IMR-90 (cell line): Measurements from ENCODE around the gene FARSB. TPM values are rescaled to one million over a fixed set of nuclear protein-coding genes. Genes with fewer than 3 reads are reported as not detected.
A peak's percentile ranks its signal among the peaks of the same experiment; 100 is the strongest.

Experiments
- ATAC-seq: fragments of 200-7000 bp; cut with Tn5 transposase; 2 replicates; pipeline ENCODE4 v1.9.1; 2020; ENCODE audit warnings: low read depth, mild to moderate bottlenecking, moderate library complexity
- BruUV-seq: library from RNA; stranded (reverse); fragments of 400-500 nt; replicated peaks from 2 replicates; lab custom pipeline; 2021; lab: Mats Ljungman, UMichigan
- CTCF ChIA-PET: fragments of 300-600 bp; formaldehyde crosslinking; extraction: SDS; loops from one replicate; lab custom pipeline; 2021; ENCODE audit warnings: antibody characterized with exemption; lab: Yijun Ruan, JAX
- POLR2A ChIA-PET: fragments of 300-600 bp; sonication (Branson Sonifier 250); formaldehyde crosslinking; loops from one replicate; lab custom pipeline; 2022; ENCODE audit warnings: antibody characterized with exemption; ENCODE audit not compliant: unreplicated experiment; lab: Charles Lee
- DNase-seq: peaks from one replicate; pipeline ENCODE4 v3.0.0; 2013
- H2AFZ ChIP-seq: replicated peaks from 2 replicates; pipeline ENCODE3; 2013; ENCODE audit warnings: low read length, mild to moderate bottlenecking; ENCODE audit not compliant: poor library complexity
- H2AK5ac ChIP-seq: 2 replicates; pipeline ENCODE4 v1.6.1; 2013; ENCODE audit warnings: low read depth, low read length, inconsistent platforms
- H2AK9ac ChIP-seq: replicated peaks from 2 replicates; pipeline ENCODE3; 2013; ENCODE audit warnings: mild to moderate bottlenecking, low read depth, low read length, moderate library complexity; ENCODE audit not compliant: poor library complexity
- H2BK120ac ChIP-seq: 2 replicates; pipeline ENCODE4 v1.6.1; 2013; ENCODE audit warnings: low read depth, low read length, inconsistent platforms
- H2BK15ac ChIP-seq: 3 replicates; pipeline ENCODE4 v1.6.1; 2013; ENCODE audit warnings: low read depth, low read length, inconsistent platforms
- H2BK20ac ChIP-seq: 2 replicates; pipeline ENCODE4 v1.6.1; 2013; ENCODE audit warnings: low read depth, mild to moderate bottlenecking, inconsistent platforms, low read length, moderate library complexity
- H2BK5ac ChIP-seq: 2 replicates; pipeline ENCODE4 v1.6.1; 2013; ENCODE audit warnings: mild to moderate bottlenecking, low read depth, low read length, inconsistent platforms; ENCODE audit not compliant: poor library complexity, severe bottlenecking
- H3K14ac ChIP-seq: replicated peaks from 2 replicates; pipeline ENCODE4 v1.6.1; 2013; ENCODE audit warnings: low read depth, low read length, inconsistent platforms
- H3K18ac ChIP-seq: 2 replicates; pipeline ENCODE4 v1.6.1; 2013; ENCODE audit warnings: low read depth, low read length, control low read depth
- H3K23ac ChIP-seq: 2 replicates; pipeline ENCODE4 v1.6.1; 2013; ENCODE audit warnings: low read depth, low read length, inconsistent platforms
- H3K27ac ChIP-seq: 2 replicates; pipeline ENCODE4 v1.5.1; 2013; ENCODE audit warnings: mild to moderate bottlenecking, control low read depth, low read length; ENCODE audit not compliant: insufficient read depth
- H3K27me3 ChIP-seq: 2 replicates; pipeline ENCODE4 v1.6.1; 2013; ENCODE audit warnings: low read length; ENCODE audit not compliant: control insufficient read depth, insufficient read depth
- H3K36me3 ChIP-seq: 2 replicates; pipeline ENCODE4 v1.6.1; 2013; ENCODE audit warnings: low read length, mixed read lengths; ENCODE audit not compliant: control insufficient read depth, insufficient read depth
- H3K4ac ChIP-seq: 2 replicates; pipeline ENCODE4 v1.6.1; 2013; ENCODE audit warnings: low read depth, low read length, inconsistent platforms
- H3K4me1 ChIP-seq: 2 replicates; pipeline ENCODE4 v1.6.1; 2013; ENCODE audit warnings: low read length, mixed read lengths; ENCODE audit not compliant: control insufficient read depth, insufficient read depth
- H3K4me2 ChIP-seq: 2 replicates; pipeline ENCODE4 v1.6.1; 2013; ENCODE audit warnings: low read depth, mild to moderate bottlenecking, control low read depth, low read length, moderate library complexity
- H3K4me3 ChIP-seq: 2 replicates; pipeline ENCODE4 v1.5.1; 2013; ENCODE audit warnings: low read depth, mild to moderate bottlenecking, control low read depth, low read length, moderate library complexity; ENCODE audit not compliant: insufficient read depth
- H3K56ac ChIP-seq: 2 replicates; pipeline ENCODE4 v1.6.1; 2013; ENCODE audit warnings: low read length, inconsistent platforms; ENCODE audit not compliant: insufficient read depth; ENCODE audit errors: extremely low read depth
- H3K79me1 ChIP-seq, 2 experiments: 2 replicates each; pipeline ENCODE4 v1.6.1; 2013; ENCODE audit warnings: low read length in 2 of 2, inconsistent platforms in 1 of 2, low read depth in 1 of 2
- H3K9ac ChIP-seq: 2 replicates; pipeline ENCODE4 v1.6.1; 2013; ENCODE audit warnings: low read depth, low read length, control low read depth
- H3K9me1 ChIP-seq: 2 replicates; pipeline ENCODE4 v1.6.1; 2013; ENCODE audit warnings: low read length, inconsistent platforms; ENCODE audit not compliant: insufficient read depth
- H3K9me3 ChIP-seq: 2 replicates; pipeline ENCODE4 v1.6.1; 2013; ENCODE audit warnings: low read length; ENCODE audit not compliant: control insufficient read depth, insufficient read depth
- H4K20me1 ChIP-seq: 2 replicates; pipeline ENCODE4 v1.6.1; 2013; ENCODE audit warnings: low read length, inconsistent platforms; ENCODE audit not compliant: insufficient read depth
- H4K5ac ChIP-seq: 2 replicates; pipeline ENCODE4 v1.6.1; 2013; ENCODE audit warnings: mild to moderate bottlenecking, low read depth, low read length, control low read depth
- H4K8ac ChIP-seq, 2 experiments: 2 replicates each; pipeline ENCODE4 v1.6.1; 2013; ENCODE audit warnings: low read depth in 2 of 2, low read length in 2 of 2, control low read depth in 1 of 2, inconsistent platforms in 1 of 2
- H4K91ac ChIP-seq: 2 replicates; pipeline ENCODE4 v1.6.1; 2013; ENCODE audit warnings: low read depth, low read length, inconsistent platforms; ENCODE audit not compliant: insufficient read depth
- CHD1 ChIP-seq: IDR thresholded peaks from 2 replicates; pipeline ENCODE4 v1.6.1; 2012; ENCODE audit warnings: low read depth, low read length, improper control_type of control experiment
- ELK1 ChIP-seq: fragments of 150-350 bp; IDR thresholded peaks from 2 replicates; pipeline ENCODE4 v1.6.1; 2016; ENCODE audit warnings: low read depth, mild to moderate bottlenecking, low read length, moderate library complexity, borderline replicate concordance
- MAZ ChIP-seq: IDR thresholded peaks from 2 replicates; pipeline ENCODE4 v1.6.1; 2012; ENCODE audit warnings: low read depth, mild to moderate bottlenecking, low read length, improper control_type of control experiment, moderate library complexity, borderline replicate concordance
- NFE2L2 ChIP-seq: fragments of 150-350 bp; IDR thresholded peaks from 2 replicates; pipeline ENCODE4 v1.6.1; 2016; ENCODE audit warnings: low read depth, mild to moderate bottlenecking, low read length
- POLR2A ChIP-seq: IDR thresholded peaks from 2 replicates; pipeline ENCODE4 v1.6.1; 2012; ENCODE audit warnings: mild to moderate bottlenecking, low read depth, low read length
- RAD21 ChIP-seq: IDR thresholded peaks from 2 replicates; pipeline ENCODE4 v1.6.1; 2012; ENCODE audit warnings: low read length, improper control_type of control experiment
- RCOR1 ChIP-seq: IDR thresholded peaks from 2 replicates; pipeline ENCODE4 v1.6.1; 2012; ENCODE audit warnings: mild to moderate bottlenecking, low read length, improper control_type of control experiment; ENCODE audit not compliant: insufficient replicate concordance
- RFX5 ChIP-seq: IDR thresholded peaks from 2 replicates; pipeline ENCODE4 v1.8.0; 2012; ENCODE audit warnings: low read depth, mild to moderate bottlenecking, low read length, moderate library complexity
- SMC3 ChIP-seq: fragments of 150-350 bp; IDR thresholded peaks from 2 replicates; pipeline ENCODE4 v1.6.1; 2016; ENCODE audit warnings: low read depth, mild to moderate bottlenecking, antibody characterized with exemption, low read length, moderate library complexity
- WGBS, 2 experiments: methylation state at CpG; one replicate each; pipeline versions ENCODE4 v1.1.5 to v1.1.7; 2013; ENCODE audit warnings: missing lambda C conversion rate in 2 of 2; ENCODE audit not compliant: insufficient read length in 1 of 2; ENCODE audit errors: extremely low coverage in 2 of 2; 5-methylcytosine and 5-hydroxymethylcytosine counted together
- dilution Hi-C: fragments of 300-500 bp; cut with HindIII; formaldehyde crosslinking; loops from one replicate; pipeline ENCODE4 v1.14.3; 2018; ENCODE audit warnings: low sequenced_read_pairs; ENCODE audit not compliant: unreplicated experiment
- in situ Hi-C: fragments of 300-500 bp; cut with MboI; formaldehyde crosslinking; loops from 3 replicates; pipeline ENCODE4 v1.14.3; 2019; ENCODE audit warnings: low sequenced_read_pairs, inconsistent platforms, mixed read lengths
- intact Hi-C: fragments of 100-400 bp; cut with micrococcal nuclease; formaldehyde crosslinking; loops from 2 replicates; pipeline ENCODE4 v1.10.0; 2022
- polyA plus RNA-seq, 3 experiments: library from polyadenylated mRNA; depleted of rRNA; stranded (reverse); fragments of >200 nt; gene quantifications; 2 replicates each; pipeline ENCODE4 v1.2.3, GENCODE V29; 2012; ENCODE audit warnings: low replicate concordance in 1 of 3
- total RNA-seq: library from RNA; depleted of rRNA; stranded (reverse); fragments of >200 nt; gene quantifications from 2 replicates; pipeline ENCODE4 v1.2.3, GENCODE V29; 2012
- TF ChIP-seq, protein P1 (sequence below): fragments of 150-350 bp; IDR thresholded peaks from 2 replicates; pipeline ENCODE4 v1.6.1; 2017; ENCODE audit warnings: mild to moderate bottlenecking, antibody characterized with exemption, low read length, low read depth

Gene FARSB
- total and polyA plus RNA-seq, 2 of the 4 experiments (the other 2 are of a cell fraction): 21.1 to 32.5 TPM

DNA sequence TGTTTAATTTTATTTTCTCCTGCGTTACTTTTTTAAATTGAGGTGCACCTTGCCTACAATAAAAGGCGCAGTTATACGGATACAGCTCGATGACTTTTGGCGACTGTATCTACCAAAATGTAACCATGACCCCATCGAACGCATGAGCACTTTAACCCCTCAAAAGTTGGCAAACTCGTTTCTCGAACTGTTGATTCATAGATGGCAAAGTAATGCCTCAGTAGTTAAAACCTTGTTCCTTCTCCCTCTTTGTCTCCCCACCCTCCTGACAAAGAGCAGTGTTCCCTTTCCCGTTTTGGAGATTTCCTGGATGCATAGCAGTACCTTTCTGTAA is 16.1 kb upstream of the FARSB start:
- no peak for DNase-seq
- H4K20me1 ChIP-seq: no peaks in the 10 kb centered on the region
- no peak overlapping the region for H2BK120ac ChIP-seq
- H3K9ac ChIP-seq: no peak overlapping the region
- no peak overlapping the region for H3K18ac ChIP-seq
- H4K91ac ChIP-seq: no peak overlapping the region
- no peaks in the 10 kb centered on the region for H3K79me1 ChIP-seq
- peak overlapping the region; percentile 59; the same call in 1 of the 2 replicates for H3K23ac ChIP-seq
- no peak overlapping the region for H2BK5ac ChIP-seq
- intact Hi-C loops: no loop called here
- H2AFZ ChIP-seq: peak overlapping the region; percentile 56
- no peak overlapping the region for H2AK9ac ChIP-seq
- H2BK15ac ChIP-seq: no peak overlapping the region
- no peak overlapping the region for H2AK5ac ChIP-seq
- H3K27me3 ChIP-seq: peaks cover 36% of the 10 kb centered on the region
- dilution Hi-C loops: no loop called here
- no peaks in the 10 kb centered on the region for H3K9me3 ChIP-seq
- 22% methylated on average over 5 of the region's 10 CpGs; no CpG with 5 or more reads in 1 of the 2 experiments for WGBS, 2 experiments
- peak overlapping the region; percentile 39; the same call in 1 of the 2 replicates for H3K4me3 ChIP-seq
- H3K4ac ChIP-seq: no peak overlapping the region
- ATAC-seq: no peak
- peak overlapping the region; percentile 44 for H3K4me2 ChIP-seq
- H3K4me1 ChIP-seq: no peaks in the 10 kb centered on the region
- no peak overlapping the region for H3K27ac ChIP-seq
- H2BK20ac ChIP-seq: no peak overlapping the region
- H4K5ac ChIP-seq: no peak overlapping the region
- no peaks in the 10 kb centered on the region for H3K9me1 ChIP-seq
- H3K56ac ChIP-seq: no peak overlapping the region
- ChIA-PET CTCF (interaction anchor here (0.5 kb wide), 1 partner anchor 257 kb away, joined by 3 read pairs; no protein-coding TSS in a partner anchor), POLR2A (no interaction called here)
- no peak for TF ChIP-seq SMC3
- TF ChIP-seq ELK1: no peak
- TF ChIP-seq CHD1: no peak
- no peak for TF ChIP-seq NFE2L2
- no peak for TF ChIP-seq POLR2A
- TF ChIP-seq MAZ: no peak
- TF ChIP-seq, protein P1, sequence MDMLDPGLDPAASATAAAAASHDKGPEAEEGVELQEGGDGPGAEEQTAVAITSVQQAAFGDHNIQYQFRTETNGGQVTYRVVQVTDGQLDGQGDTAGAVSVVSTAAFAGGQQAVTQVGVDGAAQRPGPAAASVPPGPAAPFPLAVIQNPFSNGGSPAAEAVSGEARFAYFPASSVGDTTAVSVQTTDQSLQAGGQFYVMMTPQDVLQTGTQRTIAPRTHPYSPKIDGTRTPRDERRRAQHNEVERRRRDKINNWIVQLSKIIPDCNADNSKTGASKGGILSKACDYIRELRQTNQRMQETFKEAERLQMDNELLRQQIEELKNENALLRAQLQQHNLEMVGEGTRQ: no peak
- TF ChIP-seq RFX5: no peak
- TF ChIP-seq RAD21: no peak
- no peak for TF ChIP-seq RCOR1
- H4K8ac ChIP-seq: no peak overlapping the region
- in situ Hi-C loops: no loop called here
- no peaks in the 10 kb centered on the region for H3K36me3 ChIP-seq
- no TSS peak for BruUV-seq
- no peak overlapping the region for H3K14ac ChIP-seq
